ENCODE data around the gene HSD11B1. TPM values are rescaled to one million over a fixed set of nuclear protein-coding genes. Genes with fewer than 3 reads are reported as not detected.
A peak's percentile ranks its signal among the peaks of the same experiment; 100 is the strongest.

HSD11B1 gene
- total and polyA plus RNA-seq, 2 donors from 2014 or later, result 1.8 to 5.5 TPM

DNA sequence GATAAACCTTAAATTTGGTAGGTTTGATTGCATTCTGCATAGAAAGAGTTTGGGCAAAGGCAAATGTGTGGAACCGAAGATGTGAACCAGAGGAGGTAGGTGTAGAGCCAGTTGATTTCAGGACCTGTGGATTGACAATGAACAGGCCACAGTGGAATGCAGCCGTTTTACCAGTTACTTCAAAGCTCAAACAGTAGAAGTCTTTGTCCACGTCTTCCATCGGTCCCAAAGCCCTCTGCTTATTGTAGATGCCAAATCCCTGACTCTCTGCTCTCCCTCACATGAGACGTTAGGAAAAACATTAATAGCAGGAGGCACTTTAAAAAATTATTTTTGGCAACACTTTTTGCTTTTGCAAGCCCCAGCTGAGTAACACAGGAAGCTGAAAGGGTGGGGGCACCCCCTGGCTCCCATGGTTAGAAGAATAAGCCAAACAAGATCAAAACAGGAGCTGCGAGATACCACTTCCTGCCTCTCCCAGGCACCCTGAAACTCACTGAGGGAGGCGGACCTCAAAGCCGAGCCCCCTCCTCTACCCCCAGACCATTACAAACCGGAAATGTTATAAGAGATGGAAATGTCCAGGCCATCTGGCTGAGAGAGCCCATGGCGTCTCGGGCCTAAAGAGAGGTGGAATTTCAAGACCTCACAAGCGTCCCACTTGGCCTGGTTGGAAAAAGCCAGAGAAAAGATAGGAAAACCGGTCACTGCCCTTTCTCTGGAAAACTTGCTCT, 64.7 kb downstream of the HSD11B1 start:
- intact Hi-C loops (cut with DNase I), result no loop called here
- TF ChIP-seq, protein P1, sequence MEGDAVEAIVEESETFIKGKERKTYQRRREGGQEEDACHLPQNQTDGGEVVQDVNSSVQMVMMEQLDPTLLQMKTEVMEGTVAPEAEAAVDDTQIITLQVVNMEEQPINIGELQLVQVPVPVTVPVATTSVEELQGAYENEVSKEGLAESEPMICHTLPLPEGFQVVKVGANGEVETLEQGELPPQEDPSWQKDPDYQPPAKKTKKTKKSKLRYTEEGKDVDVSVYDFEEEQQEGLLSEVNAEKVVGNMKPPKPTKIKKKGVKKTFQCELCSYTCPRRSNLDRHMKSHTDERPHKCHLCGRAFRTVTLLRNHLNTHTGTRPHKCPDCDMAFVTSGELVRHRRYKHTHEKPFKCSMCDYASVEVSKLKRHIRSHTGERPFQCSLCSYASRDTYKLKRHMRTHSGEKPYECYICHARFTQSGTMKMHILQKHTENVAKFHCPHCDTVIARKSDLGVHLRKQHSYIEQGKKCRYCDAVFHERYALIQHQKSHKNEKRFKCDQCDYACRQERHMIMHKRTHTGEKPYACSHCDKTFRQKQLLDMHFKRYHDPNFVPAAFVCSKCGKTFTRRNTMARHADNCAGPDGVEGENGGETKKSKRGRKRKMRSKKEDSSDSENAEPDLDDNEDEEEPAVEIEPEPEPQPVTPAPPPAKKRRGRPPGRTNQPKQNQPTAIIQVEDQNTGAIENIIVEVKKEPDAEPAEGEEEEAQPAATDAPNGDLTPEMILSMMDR (IDR thresholded peaks at IDR 0.05; ENCODE audit: borderline replicate concordance, extremely low read depth, insufficient read depth), result no peak
- Histone ChIP-seq H3K4me1 (ENCODE audit: control insufficient read depth in 2 of 3, insufficient read depth in 2 of 3, low read depth in 1 of 3, low read length in 3 of 3) (peaks cover 3 to 14% (median 5%) of the 10 kb centered on the region in 3 donors), H3K9me3 (ENCODE audit: control insufficient read depth in 2 of 3, insufficient read depth in 1 of 3, low read length in 3 of 3) (no peaks in the 10 kb centered on the region), H3K27ac (ENCODE audit: low read depth in 2 of 2, low read length in 2 of 2) (peak overlapping the region; percentile 32 to 38), H3K36me3 (ENCODE audit: control insufficient read depth in 2 of 3, insufficient read depth in 3 of 3, low read length in 3 of 3) (no peaks in the 10 kb centered on the region), H3K4me3 (ENCODE audit: low read length in 3 of 3) (peak overlapping the region in 2 of 3 donors; percentile 0 to 21), H3K27me3 (ENCODE audit: control insufficient read depth, insufficient read depth, low read length) (no peaks in the 10 kb centered on the region), H3K9ac (ENCODE audit: low read length in 3 of 3) (no peak overlapping the region)
- FAIRE-seq (no peak), DNase-seq (peak in 2 of 5 donors; percentile 66 to 86)

DNA sequence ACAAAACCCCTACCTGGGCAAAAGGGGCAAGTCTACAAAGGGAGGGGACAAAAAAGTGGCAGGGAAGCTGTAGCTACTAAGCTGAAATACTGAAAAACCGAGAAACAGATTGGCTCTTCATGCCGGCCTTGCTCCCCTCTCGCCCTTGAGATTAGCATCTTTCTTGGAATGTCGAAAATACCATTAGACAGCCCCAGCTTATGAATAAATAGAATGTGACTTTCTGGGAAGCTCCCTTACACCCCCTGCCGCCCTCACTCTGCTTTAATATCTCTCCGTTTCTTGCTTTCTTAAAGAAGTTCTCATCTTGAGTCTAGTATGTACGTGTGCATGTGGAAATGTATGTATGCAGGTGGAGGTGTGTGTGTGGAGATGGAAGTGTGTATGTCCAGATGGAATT, 65.3 kb downstream of the HSD11B1 start:
- H3K27me3 ChIP-seq (ENCODE audit: control insufficient read depth, insufficient read depth, low read length), result no peaks in the 10 kb centered on the region
- FAIRE-seq, result no peak
- peak in 1 of 5 donors; percentile 28 for DNase-seq
- no peak overlapping the region for H3K9ac ChIP-seq (ENCODE audit: low read length in 3 of 3)
- no peaks in the 10 kb centered on the region for H3K9me3 ChIP-seq (ENCODE audit: control insufficient read depth in 2 of 3, insufficient read depth in 1 of 3, low read length in 3 of 3)
- peak overlapping the region in 1 of 3 donors; percentile 3 for H3K4me3 ChIP-seq (ENCODE audit: low read length in 3 of 3)
- TF ChIP-seq, protein P1 (IDR thresholded peaks at IDR 0.05; ENCODE audit: borderline replicate concordance, extremely low read depth, insufficient read depth), result no peak
- peaks cover 3 to 14% (median 5%) of the 10 kb centered on the region in 3 donors for H3K4me1 ChIP-seq (ENCODE audit: control insufficient read depth in 2 of 3, insufficient read depth in 2 of 3, low read depth in 1 of 3, low read length in 3 of 3)
- H3K27ac ChIP-seq (ENCODE audit: low read depth in 2 of 2, low read length in 2 of 2), result peak overlapping the region; percentile 32 to 38
- no peaks in the 10 kb centered on the region for H3K36me3 ChIP-seq (ENCODE audit: control insufficient read depth in 2 of 3, insufficient read depth in 3 of 3, low read length in 3 of 3)
- intact Hi-C loops (cut with DNase I), result no loop called here

DNA sequence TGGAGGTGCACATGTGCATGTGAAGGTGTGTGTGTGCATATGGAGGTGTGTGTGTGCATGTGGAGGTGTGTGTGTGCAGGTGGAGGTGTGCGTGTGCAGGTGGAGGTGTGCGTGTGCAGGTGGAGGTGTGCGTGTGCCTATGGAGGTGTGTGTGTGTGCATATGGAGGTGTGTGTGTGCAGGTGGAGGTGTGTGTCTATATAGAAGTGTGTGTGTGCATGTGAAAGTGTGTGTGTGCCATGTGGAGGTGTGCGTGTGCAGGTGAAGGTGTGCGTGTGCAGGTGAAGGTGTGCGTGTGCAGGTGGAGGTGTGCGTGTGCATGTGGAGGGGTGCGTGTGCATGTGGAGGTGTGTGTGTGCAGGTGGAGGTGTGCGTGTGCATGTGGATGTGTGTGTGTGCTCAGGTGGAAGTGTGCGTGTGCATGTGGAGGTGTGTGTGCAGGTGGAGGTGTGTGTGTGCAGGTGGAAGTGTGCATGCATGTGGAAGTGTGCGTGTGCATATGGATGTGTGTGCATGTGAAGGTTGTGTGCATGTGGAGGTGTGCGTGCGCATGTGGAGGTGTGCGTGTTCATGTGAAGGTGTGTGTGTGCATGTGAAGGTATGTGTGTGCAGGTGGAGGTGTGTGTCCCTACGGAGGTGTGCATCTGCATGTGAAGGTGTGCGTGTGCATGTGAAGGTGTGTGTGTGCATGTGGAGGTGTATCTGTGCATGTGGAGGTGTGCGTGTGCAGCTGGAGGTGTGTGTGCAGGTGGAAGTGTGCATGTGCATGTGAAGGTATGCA, 66.2 kb downstream of the HSD11B1 start:
- Histone ChIP-seq H3K9me3 (ENCODE audit: control insufficient read depth in 2 of 3, insufficient read depth in 1 of 3, low read length in 3 of 3) (no peaks in the 10 kb centered on the region), H3K27ac (ENCODE audit: low read depth in 2 of 2, low read length in 2 of 2) (no peak overlapping the region), H3K4me3 (ENCODE audit: low read length in 3 of 3) (no peak overlapping the region), H3K9ac (ENCODE audit: low read length in 3 of 3) (no peak overlapping the region), H3K27me3 (ENCODE audit: control insufficient read depth, insufficient read depth, low read length) (no peaks in the 10 kb centered on the region), H3K4me1 (ENCODE audit: control insufficient read depth in 2 of 3, insufficient read depth in 2 of 3, low read depth in 1 of 3, low read length in 3 of 3) (peaks cover 3 to 14% (median 5%) of the 10 kb centered on the region in 3 donors), H3K36me3 (ENCODE audit: control insufficient read depth in 2 of 3, insufficient read depth in 3 of 3, low read length in 3 of 3) (no peaks in the 10 kb centered on the region)
- intact Hi-C loops (cut with DNase I), result no loop called here
- TF ChIP-seq, protein P1 (IDR thresholded peaks at IDR 0.05; ENCODE audit: borderline replicate concordance, extremely low read depth, insufficient read depth), result no peak
- peak in 1 of 5 donors; percentile 52 for DNase-seq
- no peak for FAIRE-seq
